Loucy (cell line): ENCODE results near the gene LMO4.

Source experiments
- H2AFZ ChIP-seq: fragments of 200-600 bp; sonication (generic); 2 replicates; pipeline ENCODE4 v1.6.0; 2016; ENCODE audit warnings: antibody characterized with exemption, mild to moderate bottlenecking, low read length, moderate library complexity
- H3F3A ChIP-seq: fragments of 200-600 bp; 2 replicates; pipeline ENCODE4 v1.6.0; 2016; ENCODE audit warnings: antibody characterized with exemption, low read depth, mild to moderate bottlenecking
- H3K27me3 ChIP-seq: fragments of 200-600 bp; sonication (generic); 2 replicates; pipeline ENCODE4 v1.6.1; 2014; ENCODE audit warnings: low read length, mild to moderate bottlenecking; ENCODE audit not compliant: insufficient read depth, poor library complexity, severe bottlenecking
- H3K36me3 ChIP-seq: fragments of 200-600 bp; sonication (generic); 2 replicates; pipeline ENCODE4 v1.6.1; 2016; ENCODE audit warnings: low read length; ENCODE audit not compliant: insufficient read depth
- H3K4me1 ChIP-seq: fragments of 200-600 bp; sonication (generic); 2 replicates; pipeline ENCODE4 v1.5.1; 2014; ENCODE audit warnings: low read length, mild to moderate bottlenecking; ENCODE audit not compliant: insufficient read depth, poor library complexity, severe bottlenecking
- H3K4me2 ChIP-seq: fragments of 200-600 bp; sonication (generic); 2 replicates; pipeline ENCODE4 v1.6.0; 2014; ENCODE audit warnings: antibody characterized with exemption, low read length, low read depth, mild to moderate bottlenecking; ENCODE audit not compliant: poor library complexity, severe bottlenecking
- H3K4me3 ChIP-seq: fragments of 200-600 bp; sonication (generic); 2 replicates; pipeline ENCODE4 v1.5.1; 2014; ENCODE audit warnings: low read length, mild to moderate bottlenecking, mixed read lengths; ENCODE audit not compliant: poor library complexity, severe bottlenecking
- H3K79me2 ChIP-seq: fragments of 200-600 bp; sonication (generic); 2 replicates; pipeline ENCODE4 v1.6.1; 2014; ENCODE audit warnings: low read length; ENCODE audit not compliant: insufficient read depth
- H3K9ac ChIP-seq: fragments of 200-600 bp; sonication (generic); 2 replicates; pipeline ENCODE4 v1.6.0; 2014; ENCODE audit warnings: mild to moderate bottlenecking, low read depth, low read length, moderate library complexity; ENCODE audit not compliant: poor library complexity, severe bottlenecking
- H3K9me2 ChIP-seq: fragments of 200-600 bp; sonication (generic); replicated peaks from 2 replicates; pipeline ENCODE4 v1.6.1; 2016; ENCODE audit warnings: low read depth, low read length, mixed read lengths
- H3K9me3 ChIP-seq: fragments of 200-600 bp; sonication (generic); 2 replicates; pipeline ENCODE4 v1.6.1; 2014; ENCODE audit warnings: mild to moderate bottlenecking, antibody characterized with exemption, low read length, low read depth; ENCODE audit not compliant: insufficient read depth
- H4K20me1 ChIP-seq: fragments of 200-600 bp; sonication (generic); 2 replicates; pipeline ENCODE4 v1.6.0; 2014; ENCODE audit warnings: antibody characterized with exemption, low read length, mild to moderate bottlenecking; ENCODE audit not compliant: insufficient read depth, poor library complexity, severe bottlenecking
- EZH2phosphoT487 ChIP-seq: fragments of 200-600 bp; IDR thresholded peaks from 2 replicates; pipeline ENCODE4 v1.6.1; 2018; ENCODE audit warnings: antibody characterized with exemption, mild to moderate bottlenecking, moderate library complexity, borderline replicate concordance
- TF ChIP-seq, protein P1 (sequence below): fragments of 200-600 bp; sonication (generic); conservative IDR thresholded peaks from 2 replicates; pipeline ENCODE4 v1.5.1; 2014; ENCODE audit warnings: mild to moderate bottlenecking, antibody characterized with exemption, low read length

Gene LMO4

DNA sequence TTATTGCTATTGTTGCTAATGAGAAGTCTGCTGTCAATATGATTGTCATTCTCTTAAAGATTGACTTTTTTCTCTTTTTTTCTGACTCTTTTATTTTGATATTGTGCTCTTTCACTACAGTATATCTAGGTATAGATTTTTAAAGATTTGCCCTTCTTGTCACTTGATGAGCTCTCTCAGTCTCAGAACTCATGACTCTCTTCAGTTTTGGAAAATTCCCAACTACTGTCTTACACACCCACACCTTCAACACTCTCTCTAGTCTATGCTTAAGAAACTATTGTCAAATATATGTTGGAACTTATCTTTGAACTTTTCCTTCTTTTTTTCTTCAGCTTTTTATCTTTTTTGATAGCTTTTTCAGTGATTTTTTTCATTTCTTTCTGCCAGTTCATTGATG lies 50.6 kb downstream of the LMO4 start:
- no peaks in the 10 kb centered on the region for H3K9me2 ChIP-seq
- no peaks in the 10 kb centered on the region for H3K4me1 ChIP-seq
- no peaks in the 10 kb centered on the region for H3K79me2 ChIP-seq
- no peaks in the 10 kb centered on the region for H4K20me1 ChIP-seq
- no peak overlapping the region for H3K4me3 ChIP-seq
- no peak overlapping the region for H3K4me2 ChIP-seq
- H3K27me3 ChIP-seq: no peaks in the 10 kb centered on the region
- H3F3A ChIP-seq: no peaks in the 10 kb centered on the region
- H2AFZ ChIP-seq: no peak overlapping the region
- no peaks in the 10 kb centered on the region for H3K9me3 ChIP-seq
- TF ChIP-seq, protein P1, sequence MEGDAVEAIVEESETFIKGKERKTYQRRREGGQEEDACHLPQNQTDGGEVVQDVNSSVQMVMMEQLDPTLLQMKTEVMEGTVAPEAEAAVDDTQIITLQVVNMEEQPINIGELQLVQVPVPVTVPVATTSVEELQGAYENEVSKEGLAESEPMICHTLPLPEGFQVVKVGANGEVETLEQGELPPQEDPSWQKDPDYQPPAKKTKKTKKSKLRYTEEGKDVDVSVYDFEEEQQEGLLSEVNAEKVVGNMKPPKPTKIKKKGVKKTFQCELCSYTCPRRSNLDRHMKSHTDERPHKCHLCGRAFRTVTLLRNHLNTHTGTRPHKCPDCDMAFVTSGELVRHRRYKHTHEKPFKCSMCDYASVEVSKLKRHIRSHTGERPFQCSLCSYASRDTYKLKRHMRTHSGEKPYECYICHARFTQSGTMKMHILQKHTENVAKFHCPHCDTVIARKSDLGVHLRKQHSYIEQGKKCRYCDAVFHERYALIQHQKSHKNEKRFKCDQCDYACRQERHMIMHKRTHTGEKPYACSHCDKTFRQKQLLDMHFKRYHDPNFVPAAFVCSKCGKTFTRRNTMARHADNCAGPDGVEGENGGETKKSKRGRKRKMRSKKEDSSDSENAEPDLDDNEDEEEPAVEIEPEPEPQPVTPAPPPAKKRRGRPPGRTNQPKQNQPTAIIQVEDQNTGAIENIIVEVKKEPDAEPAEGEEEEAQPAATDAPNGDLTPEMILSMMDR: no peak
- no peak for TF ChIP-seq EZH2phosphoT487
- no peak overlapping the region for H3K9ac ChIP-seq
- H3K36me3 ChIP-seq: no peaks in the 10 kb centered on the region

DNA sequence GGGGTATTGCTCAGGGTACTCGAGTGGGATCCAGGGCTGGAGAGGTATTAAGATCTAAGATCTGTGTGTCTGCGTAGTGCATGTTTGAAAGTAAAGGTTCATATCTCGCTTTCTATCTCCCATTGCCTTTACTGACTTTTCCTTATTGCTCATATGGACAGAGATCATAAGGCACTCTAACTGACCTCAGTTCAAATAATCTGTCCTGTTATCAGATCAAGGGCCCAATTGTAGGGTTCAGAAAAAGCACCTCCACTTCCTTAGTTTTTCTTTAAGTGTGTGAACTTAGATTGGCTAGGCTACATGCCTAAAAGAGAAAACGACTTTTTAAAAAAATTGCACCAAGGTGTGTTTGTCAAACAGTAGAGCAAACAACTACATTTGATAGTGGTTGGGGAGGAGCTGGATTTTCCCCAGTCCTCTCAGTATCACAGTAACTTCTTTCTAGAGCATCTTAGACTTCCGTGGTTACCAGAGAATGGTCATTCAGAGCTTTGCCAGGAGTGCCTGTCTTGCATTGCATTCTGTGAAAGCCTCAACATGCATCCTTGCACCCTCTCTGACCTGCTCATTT lies 57.6 kb downstream of the LMO4 start:
- Histone ChIP-seq H4K20me1 (no peaks in the 10 kb centered on the region), H3K9me3 (no peaks in the 10 kb centered on the region), H3K4me3 (no peak overlapping the region), H3K4me2 (no peak overlapping the region), H3K36me3 (no peaks in the 10 kb centered on the region), H3K79me2 (no peaks in the 10 kb centered on the region), H3F3A (no peaks in the 10 kb centered on the region), H3K9me2 (no peaks in the 10 kb centered on the region), H3K27me3 (no peaks in the 10 kb centered on the region), H3K4me1 (no peaks in the 10 kb centered on the region), H2AFZ (no peak overlapping the region), H3K9ac (no peak overlapping the region)
- TF ChIP-seq, protein P1: no peak
- TF ChIP-seq EZH2phosphoT487: no peak

DNA sequence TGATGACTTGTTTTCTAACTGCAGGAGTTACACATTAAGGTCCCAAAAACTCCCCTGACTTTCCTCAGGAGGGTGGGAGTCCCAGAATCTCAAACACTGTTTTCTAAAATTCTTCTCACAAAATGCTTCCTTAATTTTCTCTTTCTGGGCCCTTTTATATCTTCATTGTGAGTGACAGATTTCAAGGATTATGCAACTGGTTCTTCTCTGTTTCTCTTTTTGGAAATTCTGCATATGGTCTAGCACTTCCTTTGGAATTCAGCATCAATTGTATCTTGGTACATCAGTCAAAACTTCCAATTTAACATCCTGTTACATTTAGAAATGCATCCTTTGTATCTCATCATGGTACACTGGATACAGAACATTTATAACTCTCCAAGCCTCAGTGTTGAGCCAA lies 59.7 kb downstream of the LMO4 start:
- Histone ChIP-seq H2AFZ (no peak overlapping the region), H3K79me2 (no peaks in the 10 kb centered on the region), H3K36me3 (no peaks in the 10 kb centered on the region), H3K4me3 (no peak overlapping the region), H3K9me2 (no peaks in the 10 kb centered on the region), H3K4me2 (no peak overlapping the region), H3K27me3 (no peaks in the 10 kb centered on the region), H3F3A (no peaks in the 10 kb centered on the region), H3K9me3 (no peaks in the 10 kb centered on the region), H3K4me1 (peaks cover 3% of the 10 kb centered on the region), H3K9ac (no peak overlapping the region), H4K20me1 (no peaks in the 10 kb centered on the region)
- TF ChIP-seq, protein P1: no peak
- no peak for TF ChIP-seq EZH2phosphoT487
